CD4-positive, alpha-beta T cell treated with Interleukin-15 for 4 hours (primary cell): ENCODE data around the gene MAP7D3.
A peak's percentile ranks its signal among the peaks of the same experiment; 100 is the strongest.
"Not testable (repeated sequence)": the region's sequence is repeated elsewhere in the genome, so short reads cannot be mapped to it uniquely, and the experiment has no call there.

Experiments used
- DNase-seq: peaks from one replicate; pipeline ENCODE4 v3.0.0-alpha.2; 2020; ENCODE audit warnings: low spot score

MAP7D3 gene

GRCh38 chrX:136251041-136251991, at the start of gene MAP7D3:
Gene MAP7D3 (minus strand): TSS chrX:136251400. CDS start chrX:136251358, 42 bp downstream.
- peak; percentile 63 for DNase-seq

DNA sequence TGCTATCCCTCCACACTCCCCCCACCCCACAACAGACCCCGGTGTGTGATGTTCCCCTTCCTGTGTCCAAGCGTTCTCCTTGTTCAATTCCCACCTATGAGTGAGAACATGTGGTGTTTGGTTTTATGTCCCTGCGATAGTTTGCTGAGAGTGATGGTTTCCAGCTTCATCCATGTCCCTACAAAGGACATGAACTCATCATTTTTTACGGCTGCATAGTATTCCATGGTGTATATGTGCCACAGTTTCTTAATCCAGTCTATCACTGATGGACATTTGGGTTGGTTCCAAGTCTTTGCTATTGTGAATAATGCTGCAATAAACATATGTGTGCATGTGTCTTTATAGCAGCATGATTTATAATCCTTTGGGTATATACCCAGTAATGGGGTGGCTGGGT, 49.5 kb upstream of the MAP7D3 start, which contains the start of gene ADGRG4:
TSS of gene ADGRG4 (plus strand) at position 243 of the 400 bp plus-strand sequence. CDS start 7,815 bp downstream, outside the sequence.
- not testable (repeated sequence) for DNase-seq

- DNase-seq: no peak
Observed at GRCh38 chrX:136295380-136295779, 44.2 kb upstream of the MAP7D3 start.

GRCh38 chrX:136292656-136293055, 41.5 kb upstream of the MAP7D3 start:
- no peak for DNase-seq

GRCh38 chrX:136291824-136292223, 40.6 kb upstream of the MAP7D3 start:
- no peak for DNase-seq

GRCh38 chrX:136286375-136286774, 35.2 kb upstream of the MAP7D3 start:
- DNase-seq: not testable (repeated sequence)

- no peak for DNase-seq
Observed at GRCh38 chrX:136275553-136275952, 24.4 kb upstream of the MAP7D3 start.

- no peak for DNase-seq
Observed at GRCh38 chrX:136273986-136274385, 22.8 kb upstream of the MAP7D3 start.

DNA sequence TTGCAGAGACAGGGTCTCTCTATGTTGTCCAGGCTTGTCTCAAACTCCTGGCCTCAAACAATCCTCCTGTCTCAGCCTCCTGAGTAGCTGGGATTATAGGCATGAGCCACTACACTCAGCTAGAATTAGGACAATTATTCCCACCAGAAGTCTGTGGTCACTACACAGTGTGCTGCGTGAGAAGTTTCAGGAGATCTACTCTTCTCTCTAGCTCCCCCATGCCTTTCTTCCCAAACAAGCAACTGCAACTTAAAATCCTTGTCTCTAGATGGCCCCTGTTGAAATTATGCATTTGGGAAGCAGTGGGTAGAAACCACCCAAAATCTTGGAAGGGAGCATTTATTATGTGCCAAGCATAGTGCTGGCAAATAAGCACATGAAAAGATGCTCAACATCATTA, 21.1 kb upstream of the MAP7D3 start:
- no peak for DNase-seq

DNA sequence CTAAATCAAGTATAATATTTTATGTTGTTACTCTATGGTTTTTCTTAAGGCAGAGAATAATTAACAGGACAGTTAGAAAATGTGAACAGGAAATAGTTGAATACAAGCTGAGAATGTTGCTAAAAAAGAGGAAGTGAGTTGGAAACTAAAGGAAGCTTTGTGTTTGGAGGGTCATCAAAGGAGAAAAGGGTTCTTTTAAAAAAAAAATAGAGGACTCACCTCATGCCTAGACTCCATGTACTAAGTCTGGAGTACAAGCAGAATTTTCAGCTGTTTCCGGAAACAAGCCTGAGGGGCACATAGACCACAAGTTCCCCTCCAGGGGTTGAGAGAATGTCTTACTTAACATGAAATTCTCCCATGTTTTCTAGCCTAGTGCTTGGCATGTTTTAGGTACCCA, 20.1 kb upstream of the MAP7D3 start:
- no peak for DNase-seq

GRCh38 chrX:136269921-136270320, 18.7 kb upstream of the MAP7D3 start:
- no peak for DNase-seq

DNA sequence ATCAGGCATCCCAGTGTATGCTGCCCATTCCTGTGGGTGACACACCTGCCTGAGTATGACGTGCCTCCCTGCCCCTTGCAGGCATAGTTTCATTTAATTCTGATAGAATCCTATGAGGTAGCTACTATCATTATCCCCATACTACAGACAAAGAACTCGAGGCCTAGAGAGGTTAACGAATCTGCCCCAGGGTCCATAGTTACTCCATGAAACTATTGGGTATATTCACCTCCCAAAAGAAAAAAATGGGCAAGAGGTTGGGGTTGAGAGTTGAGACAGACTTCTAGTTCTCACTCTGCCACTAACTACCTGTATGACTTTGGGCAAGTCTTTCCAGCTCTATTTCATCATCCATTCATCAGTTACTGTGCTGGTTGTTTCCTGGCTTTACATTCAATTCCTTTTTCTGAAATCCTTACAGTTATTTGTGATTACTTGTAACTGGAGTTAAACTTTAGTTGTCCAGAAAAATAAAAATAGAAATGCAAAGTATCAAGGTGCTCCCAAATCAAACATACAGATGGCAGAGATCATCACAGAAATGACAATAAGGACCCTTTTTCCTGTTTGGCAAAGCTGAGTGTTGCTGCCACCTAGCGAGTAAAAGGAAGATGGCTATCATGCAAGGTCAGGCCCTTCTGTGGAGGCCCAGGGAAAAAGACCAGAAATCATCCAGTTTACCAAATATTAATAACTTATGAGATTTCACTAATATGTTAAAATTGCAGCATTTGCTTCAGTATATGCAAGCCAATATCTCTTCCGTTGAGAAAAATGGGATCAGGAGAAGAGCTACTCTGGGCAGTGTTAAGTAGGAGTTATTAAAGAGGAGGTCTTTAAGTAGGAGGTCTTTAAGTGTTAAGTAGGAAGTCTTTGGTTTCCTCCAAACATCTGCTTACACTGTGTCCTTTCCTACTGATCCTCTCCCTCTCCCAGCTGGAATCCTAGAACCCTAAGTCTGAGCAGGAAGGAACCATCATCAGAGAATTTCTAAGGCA, 17.1 kb upstream of the MAP7D3 start:
- DNase-seq: peak; percentile 58

DNA sequence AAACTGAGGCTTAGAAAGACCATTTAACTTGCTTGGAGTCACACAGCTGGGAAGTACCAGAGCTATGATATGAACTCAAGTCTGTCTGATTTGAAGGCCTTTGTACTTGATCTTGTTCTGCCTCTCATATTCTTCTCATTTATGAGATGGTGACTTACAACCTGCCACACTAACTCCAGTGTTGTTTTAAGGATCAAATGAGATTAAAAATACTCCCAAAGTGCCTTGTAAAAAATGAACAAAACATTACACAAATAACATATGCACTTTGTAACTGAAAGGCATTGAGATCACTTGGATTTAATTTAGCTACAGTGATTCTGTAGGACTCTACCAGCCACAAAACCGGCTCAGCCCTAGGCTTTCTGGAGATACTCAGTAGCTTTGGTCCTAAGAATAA, 15.6 kb upstream of the MAP7D3 start:
- DNase-seq: no peak

- no peak for DNase-seq
Observed at GRCh38 chrX:136262812-136263315, 11.7 kb upstream of the MAP7D3 start.

GRCh38 chrX:136262243-136262642, 11.0 kb upstream of the MAP7D3 start:
- DNase-seq: no peak

DNA sequence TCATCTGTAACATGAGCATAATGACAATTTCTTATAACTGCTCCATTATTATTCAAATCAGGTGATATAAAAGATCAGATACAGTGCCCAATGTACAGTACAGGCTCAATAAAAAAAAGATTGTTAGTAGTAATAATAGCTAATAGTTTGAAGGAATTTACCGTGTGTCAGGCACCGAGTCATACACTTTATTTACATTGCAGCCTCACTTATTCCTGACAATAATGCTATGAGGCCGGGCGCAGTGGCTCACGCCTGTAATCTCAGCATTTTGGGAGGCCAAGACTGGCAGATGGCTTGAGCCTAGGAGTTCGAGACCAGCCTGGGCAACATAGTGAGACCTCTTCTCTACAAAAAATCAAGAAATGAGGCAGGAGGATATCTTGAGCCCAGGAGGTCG, 10.1 kb upstream of the MAP7D3 start:
- no peak for DNase-seq

DNA sequence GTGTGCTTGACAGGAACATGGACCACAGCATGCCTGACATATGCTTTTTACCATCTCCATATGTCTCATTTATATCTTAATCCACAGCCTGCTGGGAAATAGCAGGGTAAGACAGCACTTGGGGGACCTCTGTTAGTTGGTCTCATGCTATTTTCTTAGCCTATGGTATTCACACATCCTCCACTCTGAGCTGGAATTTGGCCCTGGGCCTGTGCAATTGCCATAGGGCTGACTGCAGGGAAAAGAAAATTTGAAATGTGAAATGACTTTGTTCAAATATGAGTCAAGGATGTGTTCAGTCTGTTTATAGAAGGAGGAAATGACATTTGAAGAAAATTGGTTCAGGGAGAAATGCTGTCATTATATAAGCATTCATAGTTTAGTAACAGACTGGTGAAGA, 9.6 kb upstream of the MAP7D3 start:
- no peak for DNase-seq

DNA sequence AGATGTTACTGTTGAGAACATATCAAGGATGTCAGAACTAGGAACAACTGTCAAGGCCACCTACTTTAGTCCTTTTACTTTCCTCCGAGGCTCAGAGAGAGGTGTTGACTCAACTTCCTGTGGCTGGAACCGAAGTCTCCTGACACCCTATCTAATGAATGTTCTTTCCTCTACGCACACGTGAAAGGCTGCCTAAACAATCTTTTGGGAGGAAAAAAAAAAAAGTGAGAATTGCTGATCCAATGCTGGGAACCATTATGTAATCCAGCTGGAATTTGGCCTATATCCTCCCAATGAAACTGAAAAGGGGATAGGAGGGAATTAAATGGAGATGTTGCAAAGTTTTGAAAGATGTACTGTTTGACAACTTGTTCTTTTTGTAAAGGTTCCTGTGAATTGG, 8.3 kb upstream of the MAP7D3 start:
- DNase-seq: peak; percentile 19

GRCh38 chrX:136258951-136259350, 7.8 kb upstream of the MAP7D3 start:
- no peak for DNase-seq

- no peak for DNase-seq
Observed at GRCh38 chrX:136256026-136256425, 4.8 kb upstream of the MAP7D3 start.

DNA sequence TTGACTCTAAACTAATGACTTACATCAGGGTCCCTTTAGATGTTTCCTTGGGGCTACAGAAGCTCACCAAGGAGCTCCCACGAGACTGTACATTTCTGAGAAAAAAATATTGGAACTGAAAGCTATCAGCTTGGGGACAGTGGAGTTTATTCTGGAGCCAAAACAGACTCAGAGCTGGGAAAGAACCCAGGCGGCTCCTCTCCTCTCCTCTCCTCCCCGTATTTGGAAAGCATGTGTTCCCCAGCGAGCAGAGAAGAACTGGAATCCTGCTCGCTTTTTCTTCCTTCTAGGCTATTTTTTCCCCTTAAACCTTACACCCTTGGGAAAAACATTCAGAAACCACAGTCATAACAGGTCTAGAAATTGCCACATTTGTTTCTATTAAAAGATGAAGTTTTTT, 4.3 kb upstream of the MAP7D3 start:
- no peak for DNase-seq
